Breast epithelium (tissue), 4 donors: ENCODE data around the gene BBOX1. TPM values are rescaled to one million over a fixed set of nuclear protein-coding genes. Genes with fewer than 3 reads are reported as not detected.

ENCODE experiments used
- DNase-seq, 2 donors: peaks; one replicate each; pipeline ENCODE4 v3.0.0-alpha.2; 2019; ENCODE audit warnings: low spot score in 2 of 2
- H3K27ac ChIP-seq, 2 donors: fragments of 200-600 bp; sonication (generic) in 1 of 2; one replicate each; pipeline ENCODE4 v1.5.1; 2016 to 2019; ENCODE audit warnings: mild to moderate bottlenecking in 1 of 2
- H3K27me3 ChIP-seq, 2 donors: fragments of 200-600 bp; sonication (generic) in 1 of 2; one replicate each; pipeline versions ENCODE4 v1.5.1 to v1.6.0; 2017 to 2019; ENCODE audit warnings: control low read depth in 1 of 2, mild to moderate bottlenecking in 1 of 2
- H3K36me3 ChIP-seq: fragments of 200-600 bp; one replicate; pipeline ENCODE4 v1.5.1; 2019
- H3K4me1 ChIP-seq, 2 donors: fragments of 200-600 bp; sonication (generic); one replicate each; pipeline ENCODE4 v1.5.1; 2016 to 2019; ENCODE audit warnings: control low read depth in 1 of 2
- H3K4me3 ChIP-seq, 3 donors: fragments of 200-600 bp; sonication (generic); 1 replicate in 2 of 3; 2 replicates in 1 of 3; pipeline ENCODE4 v1.5.1; 2016 to 2019; ENCODE audit warnings: mild to moderate bottlenecking in 3 of 3, moderate library complexity in 2 of 3
- H3K9me3 ChIP-seq, 2 donors: fragments of 200-600 bp; sonication (generic) in 1 of 2; one replicate each; pipeline ENCODE4 v1.5.1; 2016 to 2019; ENCODE audit warnings: control low read depth in 1 of 2
- CTCF ChIP-seq, 3 donors: fragments of 450-650 bp; IDR thresholded peaks; one replicate each; pipeline ENCODE4 v1.5.1; 2016 to 2017; ENCODE audit warnings: antibody characterized with exemption in 3 of 3, mild to moderate bottlenecking in 3 of 3, moderate library complexity in 3 of 3
- POLR2A ChIP-seq: fragments of 450-650 bp; IDR thresholded peaks from one replicate; pipeline ENCODE4 v1.6.1; 2016; ENCODE audit warnings: antibody characterized with exemption, mild to moderate bottlenecking, moderate library complexity
- POLR2AphosphoS5 ChIP-seq, 3 donors: sonication (generic); formaldehyde crosslinking; IDR thresholded peaks; one replicate each; pipeline ENCODE4 v1.6.1; 2017; ENCODE audit warnings: antibody characterized with exemption in 3 of 3
- intact Hi-C: fragments of 100-400 bp; cut with DNase I; formaldehyde crosslinking; loops from one replicate; pipeline ENCODE4 v1.15.1; 2023; ENCODE audit warnings: low total_unique reads
- total RNA-seq, 3 donors: library from RNA; depleted of rRNA; stranded (reverse); fragments of >200 nt; gene quantifications; one replicate each; pipeline ENCODE4 v1.1.0, GENCODE V29; 2016

Gene BBOX1
- total RNA-seq, 3 donors from 2014 or later, result 14.4 to 61.0 TPM; not detected in 1

GRCh38 chr11:27013781-27014361 lies 26.7 kb upstream of the BBOX1 start:
- Histone ChIP-seq H3K4me3 (no peak overlapping the region), H3K27ac (no peak overlapping the region), H3K4me1 (no peaks in the 10 kb centered on the region), H3K27me3 (no peaks in the 10 kb centered on the region), H3K36me3 (no peaks in the 10 kb centered on the region), H3K9me3 (no peaks in the 10 kb centered on the region)
- TF ChIP-seq POLR2A, result no peak
- no peak for TF ChIP-seq POLR2AphosphoS5 (IDR thresholded peaks at IDR 0.05)
- no peak for TF ChIP-seq CTCF (IDR thresholded peaks at IDR 0.05)
- intact Hi-C loops, result no loop called here
- no peak for DNase-seq

GRCh38 chr11:27018902-27019529 lies 21.6 kb upstream of the BBOX1 start:
- no peak for DNase-seq
- Histone ChIP-seq H3K9me3 (no peaks in the 10 kb centered on the region), H3K4me3 (no peak overlapping the region), H3K27ac (no peak overlapping the region), H3K4me1 (no peaks in the 10 kb centered on the region), H3K36me3 (no peaks in the 10 kb centered on the region), H3K27me3 (no peaks in the 10 kb centered on the region)
- intact Hi-C loops, result no loop called here
- TF ChIP-seq POLR2A (no peak), POLR2AphosphoS5 (IDR thresholded peaks at IDR 0.05) (no peak), CTCF (IDR thresholded peaks at IDR 0.05) (no peak)

GRCh38 chr11:27020751-27021150 lies 19.9 kb upstream of the BBOX1 start:
- intact Hi-C loops, result no loop called here
- Histone ChIP-seq H3K27ac (no peak overlapping the region), H3K36me3 (no peaks in the 10 kb centered on the region), H3K4me3 (no peak overlapping the region), H3K4me1 (no peaks in the 10 kb centered on the region), H3K9me3 (no peaks in the 10 kb centered on the region), H3K27me3 (no peaks in the 10 kb centered on the region)
- no peak for DNase-seq
- no peak for TF ChIP-seq CTCF (IDR thresholded peaks at IDR 0.05)
- no peak for TF ChIP-seq POLR2A
- no peak for TF ChIP-seq POLR2AphosphoS5 (IDR thresholded peaks at IDR 0.05)

- no peaks in the 10 kb centered on the region for H3K36me3 ChIP-seq
- no peak overlapping the region for H3K4me3 ChIP-seq
- intact Hi-C loops, result no loop called here
- DNase-seq, result no peak
- no peaks in the 10 kb centered on the region for H3K27me3 ChIP-seq
- TF ChIP-seq POLR2AphosphoS5 (IDR thresholded peaks at IDR 0.05) (no peak), CTCF (IDR thresholded peaks at IDR 0.05) (no peak), POLR2A (no peak)
- no peaks in the 10 kb centered on the region for H3K9me3 ChIP-seq
- no peak overlapping the region for H3K27ac ChIP-seq
- no peaks in the 10 kb centered on the region for H3K4me1 ChIP-seq
These were observed 17.9 kb upstream of the BBOX1 start for GRCh38 chr11:27022659-27023251.

- no peaks in the 10 kb centered on the region for H3K27me3 ChIP-seq
- no peak for TF ChIP-seq POLR2A
- no peak overlapping the region for H3K4me3 ChIP-seq
- no peaks in the 10 kb centered on the region for H3K36me3 ChIP-seq
- no peaks in the 10 kb centered on the region for H3K9me3 ChIP-seq
- intact Hi-C loops, result no loop called here
- H3K4me1 ChIP-seq, result peaks cover 0 to 4% of the 10 kb centered on the region in 2 donors
- H3K27ac ChIP-seq, result no peak overlapping the region
- DNase-seq, result no peak
These were observed 15.8 kb upstream of the BBOX1 start for GRCh38 chr11:27024865-27025264.
